22Rv1 (cell line): ENCODE results near the gene PARD3.

ENCODE experiments used
- ZFX ChIP-seq: fragments of 450-650 bp; IDR thresholded peaks from 2 replicates; pipeline ENCODE4 v1.6.1; 2017; ENCODE audit warnings: antibody characterized with exemption, borderline replicate concordance
- TF ChIP-seq, protein P1 (sequence below): fragments of 450-650 bp; IDR thresholded peaks from 2 replicates; pipeline ENCODE4 v1.5.1; 2017; ENCODE audit warnings: mild to moderate bottlenecking

DNA sequence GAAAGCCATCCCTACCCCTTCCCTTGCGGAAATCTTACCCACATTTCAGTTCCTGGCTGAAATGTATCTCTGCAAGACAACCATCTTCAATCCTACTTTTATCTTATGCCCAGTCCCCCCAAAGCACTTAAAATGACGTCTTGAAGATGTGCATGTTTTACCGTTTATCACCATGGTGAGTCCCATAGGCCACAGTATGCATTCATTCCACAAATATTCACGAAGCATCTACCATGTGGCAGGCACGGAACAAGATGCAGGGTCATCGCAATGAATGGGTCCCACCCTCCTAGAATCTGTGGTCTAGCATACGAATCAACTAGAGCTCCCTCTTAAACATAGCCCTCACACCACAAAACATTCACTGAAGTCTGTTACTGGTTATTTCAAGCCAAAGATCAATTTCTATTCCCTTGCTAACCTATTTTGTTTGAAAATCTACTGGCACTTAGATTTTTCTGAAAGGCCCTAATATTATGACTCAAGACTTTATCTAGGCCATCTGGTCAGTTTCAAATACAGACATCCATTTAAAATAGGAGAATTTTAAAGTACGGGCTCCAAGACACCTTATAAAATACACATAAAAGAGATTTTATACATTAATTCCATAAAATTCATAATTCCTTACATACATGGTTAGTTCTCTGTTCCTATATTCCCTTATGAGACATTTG lies 99.4 kb downstream of the PARD3 start:
- TF ChIP-seq, protein P1, sequence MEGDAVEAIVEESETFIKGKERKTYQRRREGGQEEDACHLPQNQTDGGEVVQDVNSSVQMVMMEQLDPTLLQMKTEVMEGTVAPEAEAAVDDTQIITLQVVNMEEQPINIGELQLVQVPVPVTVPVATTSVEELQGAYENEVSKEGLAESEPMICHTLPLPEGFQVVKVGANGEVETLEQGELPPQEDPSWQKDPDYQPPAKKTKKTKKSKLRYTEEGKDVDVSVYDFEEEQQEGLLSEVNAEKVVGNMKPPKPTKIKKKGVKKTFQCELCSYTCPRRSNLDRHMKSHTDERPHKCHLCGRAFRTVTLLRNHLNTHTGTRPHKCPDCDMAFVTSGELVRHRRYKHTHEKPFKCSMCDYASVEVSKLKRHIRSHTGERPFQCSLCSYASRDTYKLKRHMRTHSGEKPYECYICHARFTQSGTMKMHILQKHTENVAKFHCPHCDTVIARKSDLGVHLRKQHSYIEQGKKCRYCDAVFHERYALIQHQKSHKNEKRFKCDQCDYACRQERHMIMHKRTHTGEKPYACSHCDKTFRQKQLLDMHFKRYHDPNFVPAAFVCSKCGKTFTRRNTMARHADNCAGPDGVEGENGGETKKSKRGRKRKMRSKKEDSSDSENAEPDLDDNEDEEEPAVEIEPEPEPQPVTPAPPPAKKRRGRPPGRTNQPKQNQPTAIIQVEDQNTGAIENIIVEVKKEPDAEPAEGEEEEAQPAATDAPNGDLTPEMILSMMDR, result no peak
- no peak for TF ChIP-seq ZFX
